GM12874 (cell line): ENCODE data around the gene B3GAT2.

ENCODE experiments used
- TF ChIP-seq, protein P1 (sequence below): IDR thresholded peaks from 2 replicates; pipeline ENCODE4 v1.5.1; 2011; ENCODE audit warnings: low read depth, mild to moderate bottlenecking, control low read depth, low read length, moderate library complexity; ENCODE audit not compliant: insufficient read depth

B3GAT2 gene

DNA sequence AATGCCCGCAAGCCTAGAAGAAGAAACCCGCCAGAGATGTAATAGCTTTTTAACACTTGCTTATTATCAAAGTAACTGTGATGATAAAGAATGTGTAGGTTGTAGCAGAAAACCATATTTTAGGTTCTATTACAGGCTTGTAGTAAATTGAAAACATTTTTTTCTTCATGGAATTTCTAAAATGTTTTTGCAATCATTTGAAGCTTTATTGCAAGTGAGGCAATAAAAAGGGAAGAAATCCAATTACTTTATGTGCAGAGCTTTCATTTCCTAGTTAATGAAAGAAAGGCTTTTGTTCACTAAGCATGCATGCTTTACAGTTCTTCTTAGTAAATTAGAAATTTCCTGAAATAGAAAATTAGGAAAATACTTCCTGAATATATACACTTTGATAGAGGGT lies 135.1 kb downstream of the B3GAT2 start:
- TF ChIP-seq, protein P1, sequence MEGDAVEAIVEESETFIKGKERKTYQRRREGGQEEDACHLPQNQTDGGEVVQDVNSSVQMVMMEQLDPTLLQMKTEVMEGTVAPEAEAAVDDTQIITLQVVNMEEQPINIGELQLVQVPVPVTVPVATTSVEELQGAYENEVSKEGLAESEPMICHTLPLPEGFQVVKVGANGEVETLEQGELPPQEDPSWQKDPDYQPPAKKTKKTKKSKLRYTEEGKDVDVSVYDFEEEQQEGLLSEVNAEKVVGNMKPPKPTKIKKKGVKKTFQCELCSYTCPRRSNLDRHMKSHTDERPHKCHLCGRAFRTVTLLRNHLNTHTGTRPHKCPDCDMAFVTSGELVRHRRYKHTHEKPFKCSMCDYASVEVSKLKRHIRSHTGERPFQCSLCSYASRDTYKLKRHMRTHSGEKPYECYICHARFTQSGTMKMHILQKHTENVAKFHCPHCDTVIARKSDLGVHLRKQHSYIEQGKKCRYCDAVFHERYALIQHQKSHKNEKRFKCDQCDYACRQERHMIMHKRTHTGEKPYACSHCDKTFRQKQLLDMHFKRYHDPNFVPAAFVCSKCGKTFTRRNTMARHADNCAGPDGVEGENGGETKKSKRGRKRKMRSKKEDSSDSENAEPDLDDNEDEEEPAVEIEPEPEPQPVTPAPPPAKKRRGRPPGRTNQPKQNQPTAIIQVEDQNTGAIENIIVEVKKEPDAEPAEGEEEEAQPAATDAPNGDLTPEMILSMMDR, result no peak

DNA sequence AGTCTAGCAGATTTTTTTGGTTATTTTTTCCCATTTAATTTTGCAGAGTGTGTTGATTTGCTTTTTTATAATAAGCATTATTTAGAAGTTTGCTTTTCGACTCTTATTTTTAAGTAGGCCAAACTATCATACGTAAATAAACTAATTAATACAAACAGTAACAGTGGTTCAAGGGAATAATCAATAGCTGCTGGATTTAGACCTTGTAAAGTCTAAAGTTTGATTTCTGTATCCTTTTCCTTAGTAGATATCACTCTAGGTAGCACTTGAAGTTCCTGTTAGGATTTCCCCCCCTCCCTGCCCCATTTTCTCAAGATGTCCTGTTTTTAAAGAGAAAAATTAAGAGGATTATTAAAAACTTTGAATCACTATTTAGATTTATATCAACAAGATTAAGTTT lies 136.1 kb downstream of the B3GAT2 start:
- TF ChIP-seq, protein P1, result no peak

DNA sequence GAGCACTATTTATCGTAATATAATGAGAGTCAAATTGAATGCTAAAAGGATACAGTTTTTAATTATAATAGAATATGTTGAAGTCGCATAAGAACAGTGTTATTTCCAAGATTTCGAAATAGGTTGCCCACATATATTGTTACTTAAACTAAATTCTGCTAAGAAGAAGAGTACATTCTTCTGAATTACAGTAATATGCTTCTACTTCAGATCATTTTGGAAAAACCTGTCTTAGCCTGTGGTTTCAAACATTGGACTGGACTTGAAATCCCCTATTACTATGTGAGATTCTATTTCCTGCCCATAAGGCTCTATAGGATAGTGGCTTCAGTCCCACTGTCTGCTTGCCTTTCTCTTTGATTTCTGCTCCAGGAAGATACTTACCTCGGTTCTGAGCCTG lies 137.2 kb downstream of the B3GAT2 start:
- TF ChIP-seq, protein P1, result no peak

DNA sequence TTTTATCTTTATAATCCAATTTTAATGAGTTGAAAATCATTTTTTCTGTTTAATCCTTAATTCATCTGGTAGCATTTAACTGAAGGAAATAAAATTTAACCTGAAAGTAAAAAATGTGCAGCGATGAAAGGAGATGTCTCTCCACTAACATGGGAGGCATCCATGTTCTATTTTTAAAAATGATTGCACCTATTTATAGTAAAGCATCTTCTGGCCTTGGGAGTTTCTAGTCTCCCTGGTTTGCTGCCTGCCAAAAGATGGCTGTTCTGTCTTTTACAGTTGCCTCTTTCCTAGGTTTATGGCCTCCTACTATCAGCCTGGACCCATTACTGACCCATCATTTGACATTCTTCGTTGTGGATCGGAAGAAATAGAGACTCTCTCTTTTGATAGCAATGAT lies 143.0 kb downstream of the B3GAT2 start:
- TF ChIP-seq, protein P1, result no peak

DNA sequence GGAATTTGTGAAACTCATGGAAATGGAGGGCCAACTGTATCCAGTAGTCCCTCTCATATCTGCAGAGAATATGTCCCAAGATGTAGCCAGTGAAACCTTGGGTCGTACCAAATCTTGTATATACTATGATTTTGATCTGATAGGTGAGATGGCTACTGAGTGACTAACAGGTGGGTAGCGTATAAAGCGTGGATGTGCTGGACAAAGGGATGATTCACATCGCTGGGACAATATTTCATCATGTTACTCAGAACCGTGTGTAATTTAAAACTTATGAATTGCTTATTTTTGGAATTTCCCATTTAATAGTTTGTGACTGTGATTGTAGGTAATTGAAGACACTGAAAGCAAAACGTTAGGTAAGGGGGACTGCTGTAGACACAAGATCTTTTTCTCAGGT lies 145.1 kb downstream of the B3GAT2 start:
- TF ChIP-seq, protein P1, result no peak
